Large intestine (tissue), 1 donor: ENCODE results near the gene SIX6. TPM values are rescaled to one million over a fixed set of nuclear protein-coding genes. Genes with fewer than 3 reads are reported as not detected.

ENCODE experiments used
- polyA plus RNA-seq: library from polyadenylated mRNA; unstranded; fragments of 120-200 nt; gene quantifications from one replicate; pipeline ENCODE4 v1.2.1, GENCODE V29; 2013

The SIX6 gene
- polyA plus RNA-seq, 1 donor: not detected

Other genes starting within 250 kb of the SIX6 start
- gene C14orf39, start 23.1 kb upstream of the SIX6 start, polyA plus RNA-seq: 0.22 TPM
- 0.12 TPM for gene SIX1, start 140.3 kb downstream of the SIX6 start, polyA plus RNA-seq
- 0.40 TPM for gene SIX4, start 215.2 kb downstream of the SIX6 start, polyA plus RNA-seq
- 30.7 TPM for gene MNAT1, start 225.6 kb downstream of the SIX6 start, polyA plus RNA-seq